H1 (cell line): ENCODE data around the gene GRIK4. TPM values are rescaled to one million over a fixed set of nuclear protein-coding genes. Genes with fewer than 3 reads are reported as not detected.

Experiments
- CTCF ChIA-PET: fragments of 300-600 bp; sonication (Branson Sonifier 250); formaldehyde crosslinking; loops from one replicate; lab custom pipeline; 2021; ENCODE audit not compliant: partially characterized antibody; lab: Charles Lee
- POLR2A ChIA-PET: fragments of 300-600 bp; sonication (Branson Sonifier 250); formaldehyde crosslinking; loops from one replicate; lab custom pipeline; 2021; ENCODE audit warnings: inconsistent platforms; ENCODE audit not compliant: partially characterized antibody; lab: Charles Lee
- DNase-seq, 2 experiments: peaks; one replicate each; pipeline versions ENCODE4 v3.0.0 to v3.0.0-alpha.2; 2010 to 2022; ENCODE audit warnings: low spot score in 2 of 2, low read depth in 1 of 2, mixed read lengths in 1 of 2
- FAIRE-seq: peaks from 2 replicates; lab custom pipeline; 2011; peaks lifted over from hg19 to GRCh38; lab: Jason Lieb, UNC
- H2AFZ ChIP-seq: 2 replicates; pipeline ENCODE4 v1.8.1; 2012; ENCODE audit warnings: low read length, inconsistent platforms
- H2AK5ac ChIP-seq: 2 replicates; pipeline ENCODE4 v1.6.1; 2013; ENCODE audit warnings: low read depth, low read length
- H2BK120ac ChIP-seq: replicated peaks from 2 replicates; pipeline ENCODE3; 2013; ENCODE audit warnings: low read depth, low read length, inconsistent platforms
- H2BK12ac ChIP-seq: 2 replicates; pipeline ENCODE4 v1.6.1; 2013; ENCODE audit warnings: low read depth, low read length
- H2BK15ac ChIP-seq: 2 replicates; pipeline ENCODE4 v1.6.1; 2013; ENCODE audit warnings: low read length
- H2BK20ac ChIP-seq: 2 replicates; pipeline ENCODE4 v1.6.1; 2013; ENCODE audit warnings: low read length
- H2BK5ac ChIP-seq: 2 replicates; pipeline ENCODE4 v1.6.1; 2013; ENCODE audit warnings: low read depth, low read length
- H3K14ac ChIP-seq: 2 replicates; pipeline ENCODE4 v1.6.1; 2013; ENCODE audit warnings: inconsistent platforms; ENCODE audit not compliant: insufficient read length
- H3K18ac ChIP-seq: 2 replicates; pipeline ENCODE4 v1.6.1; 2013; ENCODE audit warnings: low read length; ENCODE audit errors: extremely low read depth
- H3K23ac ChIP-seq: 2 replicates; pipeline ENCODE4 v1.6.1; 2013; ENCODE audit warnings: inconsistent platforms; ENCODE audit not compliant: insufficient read length
- H3K23me2 ChIP-seq: 2 replicates; pipeline ENCODE4 v1.6.1; 2013; ENCODE audit warnings: low read depth, low read length
- H3K27ac ChIP-seq: 2 replicates; pipeline ENCODE4 v1.6.1; 2011; ENCODE audit warnings: low read depth, low read length, inconsistent platforms
- H3K27me3 ChIP-seq, 4 experiments: replicated peaks in 1 of 4; 1 replicate in 1 of 4; 2 replicates in 3 of 4; pipeline versions ENCODE4 v1.6.1 to v1.8.1; 2011 to 2013; ENCODE audit warnings: low read length in 3 of 4, mild to moderate bottlenecking in 3 of 4, inconsistent platforms in 2 of 4, mixed read lengths in 2 of 4, moderate library complexity in 1 of 4; ENCODE audit not compliant: control insufficient read depth in 3 of 4, insufficient read depth in 3 of 4; ENCODE audit errors: extremely low read depth in 1 of 4
- H3K36me3 ChIP-seq, 4 experiments: 2 replicates each; pipeline versions ENCODE4 v1.6.1 to v1.8.1; 2011 to 2013; ENCODE audit warnings: mild to moderate bottlenecking in 4 of 4, low read length in 3 of 4, moderate library complexity in 2 of 4, control low read depth in 1 of 4, inconsistent platforms in 1 of 4; ENCODE audit not compliant: insufficient read depth in 4 of 4, control insufficient read depth in 2 of 4
- H3K4ac ChIP-seq: replicated peaks from 2 replicates; pipeline ENCODE3; 2013; ENCODE audit warnings: low read length, low read depth, mixed read lengths, inconsistent platforms; ENCODE audit not compliant: insufficient read length
- H3K4me1 ChIP-seq, 4 experiments: replicated peaks in 1 of 4; 1 replicate in 1 of 4; 2 replicates in 3 of 4; pipeline versions ENCODE4 v1.6.1 to v1.8.1; 2011 to 2013; ENCODE audit warnings: low read length in 3 of 4, inconsistent platforms in 2 of 4, mixed read lengths in 1 of 4; ENCODE audit not compliant: insufficient read depth in 4 of 4, control insufficient read depth in 3 of 4
- H3K4me2 ChIP-seq, 2 experiments: 2 replicates each; pipeline versions ENCODE4 v1.6.1 to v1.8.1; 2011 to 2013; ENCODE audit warnings: low read depth in 2 of 2, low read length in 2 of 2, control low read depth in 1 of 2, inconsistent platforms in 1 of 2, mild to moderate bottlenecking in 1 of 2; ENCODE audit not compliant: insufficient read depth in 1 of 2
- H3K4me3 ChIP-seq, 4 experiments: fragments of 200-600, 300-600 bp in 1 of 4; sonication (generic), shearing (Covaris generic), sonication (Bioruptor Twin) in 1 of 4; 2 replicates each; pipeline versions ENCODE4 v1.5.1 to v1.8.1; 2011 to 2016; ENCODE audit warnings: low read length in 4 of 4, low read depth in 3 of 4, control low read depth in 2 of 4, inconsistent platforms in 2 of 4, mild to moderate bottlenecking in 2 of 4, mixed read lengths in 1 of 4, moderate library complexity in 1 of 4; ENCODE audit not compliant: insufficient read depth in 2 of 4; ENCODE audit errors: extremely low read depth in 1 of 4
- H3K56ac ChIP-seq: replicated peaks from 2 replicates; pipeline ENCODE3; 2013; ENCODE audit warnings: low read depth, mild to moderate bottlenecking, mixed read lengths, low read length, inconsistent platforms; ENCODE audit not compliant: insufficient read length
- H3K79me1 ChIP-seq: 2 replicates; pipeline ENCODE4 v1.6.1; 2013; ENCODE audit warnings: low read depth, low read length, control low read depth
- H3K79me2 ChIP-seq, 2 experiments: 2 replicates each; pipeline versions ENCODE4 v1.6.1 to v1.8.1; 2012 to 2013; ENCODE audit warnings: low read length in 2 of 2, mild to moderate bottlenecking in 2 of 2, inconsistent platforms in 1 of 2; ENCODE audit not compliant: insufficient read depth in 2 of 2, control insufficient read depth in 1 of 2
- H3K9ac ChIP-seq, 4 experiments: replicated peaks in 1 of 4; 1 replicate in 1 of 4; 2 replicates in 3 of 4; pipeline versions ENCODE4 v1.6.1 to v1.8.1; 2011 to 2013; ENCODE audit warnings: low read depth in 3 of 4, low read length in 3 of 4, control low read depth in 2 of 4, mild to moderate bottlenecking in 2 of 4, moderate library complexity in 2 of 4, inconsistent platforms in 1 of 4; ENCODE audit errors: extremely low read depth in 1 of 4
- H3K9me3 ChIP-seq, 2 experiments: 2 replicates each; pipeline versions ENCODE4 v1.6.1 to v1.8.1; 2012 to 2013; ENCODE audit warnings: mild to moderate bottlenecking in 2 of 2, moderate library complexity in 2 of 2, control low read depth in 1 of 2, inconsistent platforms in 1 of 2, low read depth in 1 of 2, low read length in 1 of 2, mixed read lengths in 1 of 2; ENCODE audit not compliant: insufficient read depth in 2 of 2
- H4K20me1 ChIP-seq, 2 experiments: replicated peaks in 1 of 2; 2 replicates each; pipeline versions ENCODE3 to v1.8.1; 2011 to 2013; ENCODE audit warnings: inconsistent platforms in 2 of 2, low read length in 2 of 2, mild to moderate bottlenecking in 1 of 2; ENCODE audit not compliant: insufficient read depth in 2 of 2, control insufficient read depth in 1 of 2
- H4K5ac ChIP-seq: 2 replicates; pipeline ENCODE4 v1.6.1; 2013; ENCODE audit warnings: low read length, low read depth, mixed read lengths, inconsistent platforms; ENCODE audit not compliant: insufficient read length
- H4K8ac ChIP-seq: 2 replicates; pipeline ENCODE4 v1.8.0; 2013; ENCODE audit warnings: mild to moderate bottlenecking, moderate library complexity, low read length, inconsistent platforms; ENCODE audit not compliant: insufficient read depth; ENCODE audit errors: extremely low read depth
- H4K91ac ChIP-seq: replicated peaks from 2 replicates; pipeline ENCODE3; 2013; ENCODE audit warnings: low read length, mixed read lengths, inconsistent platforms; ENCODE audit not compliant: insufficient read length
- TAF1 ChIP-seq: IDR thresholded peaks from 2 replicates; pipeline ENCODE4 v1.6.1; 2011; ENCODE audit warnings: mild to moderate bottlenecking, low read depth, low read length
- USF2 ChIP-seq: IDR thresholded peaks from 2 replicates; pipeline ENCODE4 v1.6.1; 2011; ENCODE audit warnings: low read length, improper control_type of control experiment
- WGBS, 2 experiments: shearing (Covaris generic) in 1 of 2; methylation state at CpG; one replicate each; pipeline versions ENCODE4 v1.1.6 to v1.1.7; 2013 to 2015; ENCODE audit warnings: low lambda C conversion rate in 2 of 2, mixed read lengths in 2 of 2, inconsistent platforms in 1 of 2, low coverage in 1 of 2, missing lambda C conversion rate in 1 of 2; ENCODE audit not compliant: insufficient replicate concordance in 2 of 2, insufficient coverage in 1 of 2, insufficient read length in 1 of 2; ENCODE audit errors: extremely low coverage in 1 of 2, missing lambda C conversion rate in 1 of 2; 5-methylcytosine and 5-hydroxymethylcytosine counted together
- polyA plus RNA-seq, 7 experiments: library from polyadenylated mRNA; depleted of rRNA in 3 of 7; stranded (reverse) in 5 of 7; unstranded in 2 of 7; fragments of >200 nt in 5 of 7; fragments of 200-250 nt in 2 of 7; gene quantifications; 1 replicate in 5 of 7; 2 replicates in 1 of 7; 4 replicates in 1 of 7; pipeline versions ENCODE4 v1.2.1 to v1.2.3, GENCODE V29; 2011 to 2013; ENCODE audit warnings: missing spikeins in 2 of 7, mixed read lengths in 2 of 7
- total RNA-seq: library from RNA; stranded (reverse); fragmentation: NEBNext Ultra II Directional; extraction: Animal tissue kit (Norgen Biotek cat#: 25700); gene quantifications from 2 replicates; pipeline ENCODE4 v1.2.1, GENCODE V29; 2021

The GRIK4 gene
- total and polyA plus RNA-seq, 2 of the 8 experiments (the other 6 are each of a cell fraction or from before 2014, with no cell fraction given), result 1.2 to 2.9 TPM

DNA sequence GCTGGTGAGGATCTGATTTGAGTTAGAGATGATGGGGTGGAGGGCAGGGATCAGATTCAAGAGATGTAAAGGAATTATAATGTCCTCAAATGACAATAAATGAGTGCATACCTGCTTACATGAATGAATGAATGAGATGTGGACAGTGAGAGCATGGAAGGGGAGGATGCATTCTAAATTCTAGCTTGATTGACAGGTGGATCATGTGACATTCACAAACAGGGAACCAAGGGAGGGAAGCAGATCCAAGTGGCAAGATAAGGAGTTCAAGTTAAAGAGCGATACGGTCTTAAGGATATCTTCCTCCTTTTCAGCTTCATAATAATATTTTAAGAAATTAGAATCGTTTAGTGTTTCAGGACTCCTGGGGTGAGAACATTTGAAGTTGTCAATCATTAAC, 341.9 kb downstream of the GRIK4 start:
- Histone ChIP-seq H2BK15ac (no peak overlapping the region), H4K5ac (no peak overlapping the region), H3K23ac (no peak overlapping the region), H3K4ac (no peak overlapping the region), H3K9ac (no peak overlapping the region), H3K23me2 (no peaks in the 10 kb centered on the region), H2BK5ac (no peak overlapping the region), H3K36me3 (no peaks in the 10 kb centered on the region), H3K18ac (no peak overlapping the region), H3K79me2 (no peaks in the 10 kb centered on the region), H4K91ac (no peak overlapping the region), H2AFZ (no peak overlapping the region), H2AK5ac (no peak overlapping the region), H4K20me1 (no peaks in the 10 kb centered on the region), H3K56ac (no peak overlapping the region), H2BK12ac (no peak overlapping the region), H4K8ac (no peak overlapping the region), H3K9me3 (no peaks in the 10 kb centered on the region), H3K27me3 (no peaks in the 10 kb centered on the region), H3K4me2 (no peak overlapping the region), H2BK20ac (no peak overlapping the region), H3K79me1 (no peaks in the 10 kb centered on the region), H3K27ac (no peak overlapping the region), H3K14ac (no peak overlapping the region), H3K4me3 (no peak overlapping the region), H3K4me1 (no peaks in the 10 kb centered on the region; a peak in 1 of 7 replicates), H2BK120ac (no peak overlapping the region)
- ChIA-PET CTCF (interaction anchor here (0.7 to 3.1 kb wide), 8 partner anchors 11 to 168 kb away, joined by 3 to 10 read pairs (median 5); no protein-coding TSS in a partner anchor), POLR2A (interaction anchor here (1.1 kb wide), 1 partner anchor 13 kb away, joined by 3 read pairs; no protein-coding TSS in a partner anchor)
- peak; percentile 36; the same call in 1 of the 2 replicates for TF ChIP-seq USF2
- TF ChIP-seq TAF1, result no peak
- DNase-seq, result no peak
- WGBS, 2 experiments, result 82% methylated on average over 3 of the region's 3 CpGs; no CpG with 5 or more reads in 1 of the 2 experiments
- no peak for FAIRE-seq
